GM23338 (cell line): Measurements from ENCODE around the gene POSTN. TPM values are rescaled to one million over a fixed set of nuclear protein-coding genes. Genes with fewer than 3 reads are reported as not detected.

ENCODE experiments used
- ATAC-seq: fragments of 200-7000 bp; cut with Tn5 transposase; 3 replicates; pipeline ENCODE4 v1.9.1; 2020
- DNase-seq: peaks from one replicate; pipeline ENCODE4 v3.0.0-alpha.2; 2015; ENCODE audit warnings: low spot score
- H2AFZ ChIP-seq: fragments of 200-600 bp; sonication (generic); 2 replicates; pipeline ENCODE4 v1.8.0; 2016; ENCODE audit warnings: antibody characterized with exemption, mild to moderate bottlenecking, moderate library complexity
- H3F3A ChIP-seq: fragments of 200-600 bp; sonication (generic); replicated peaks from 2 replicates; pipeline ENCODE4 v1.8.0; 2017; ENCODE audit warnings: antibody characterized with exemption, mixed run types, low read depth
- H3K27ac ChIP-seq: fragments of 200-600 bp; sonication (generic); 2 replicates; pipeline ENCODE4 v1.6.1; 2016; ENCODE audit warnings: low read depth
- H3K27me3 ChIP-seq: fragments of 200-600 bp; sonication (generic); 2 replicates; pipeline ENCODE4 v1.8.0; 2016; ENCODE audit warnings: mild to moderate bottlenecking, mixed run types, moderate library complexity; ENCODE audit not compliant: insufficient read depth
- H3K36me3 ChIP-seq: fragments of 200-600 bp; sonication (generic); 2 replicates; pipeline ENCODE4 v1.8.0; 2016; ENCODE audit warnings: mild to moderate bottlenecking; ENCODE audit not compliant: insufficient read depth
- H3K4me1 ChIP-seq: fragments of 200-600 bp; sonication (generic); 2 replicates; pipeline ENCODE4 v1.8.0; 2016; ENCODE audit warnings: mild to moderate bottlenecking, moderate library complexity; ENCODE audit not compliant: insufficient read depth
- H3K4me2 ChIP-seq: fragments of 200-600 bp; sonication (generic); 2 replicates; pipeline ENCODE4 v1.7.1; 2017; ENCODE audit warnings: mixed run types
- H3K4me3 ChIP-seq: fragments of 200-600 bp; sonication (generic); 2 replicates; pipeline ENCODE4 v1.6.1; 2016; ENCODE audit warnings: mixed run types
- H3K79me2 ChIP-seq: fragments of 200-600 bp; sonication (generic); replicated peaks from 2 replicates; pipeline ENCODE4 v1.8.0; 2017; ENCODE audit warnings: mild to moderate bottlenecking; ENCODE audit not compliant: insufficient read depth
- H3K9me2 ChIP-seq: fragments of 200-600 bp; sonication (generic); 2 replicates; pipeline ENCODE4 v1.8.0; 2017; ENCODE audit not compliant: insufficient read depth
- H4K20me1 ChIP-seq: fragments of 200-600 bp; sonication (generic); replicated peaks from 2 replicates; pipeline ENCODE4 v1.8.0; 2017; ENCODE audit warnings: mild to moderate bottlenecking; ENCODE audit not compliant: insufficient read depth
- H3K27ac Mint-ChIP-seq: 2 replicates; pipeline ENCODE4 v1.8.0; 2020; ENCODE audit warnings: inconsistent platforms, mild to moderate bottlenecking, moderate library complexity, mixed read lengths
- H3K27me3 Mint-ChIP-seq: 3 replicates; pipeline ENCODE4 v1.8.0; 2022; ENCODE audit warnings: low read depth, mild to moderate bottlenecking, moderate library complexity, mixed read lengths, inconsistent platforms; ENCODE audit not compliant: insufficient read depth, poor library complexity
- H3K36me3 Mint-ChIP-seq: 3 replicates; pipeline ENCODE4 v1.8.0; 2021; ENCODE audit warnings: low read depth, mild to moderate bottlenecking, inconsistent platforms, moderate library complexity, mixed read lengths
- H3K4me1 Mint-ChIP-seq: 3 replicates; pipeline ENCODE4 v1.8.0; 2020; ENCODE audit warnings: mild to moderate bottlenecking, inconsistent platforms, mixed read lengths
- H3K4me3 Mint-ChIP-seq: 3 replicates; pipeline ENCODE4 v1.8.0; 2021; ENCODE audit warnings: moderate library complexity, mild to moderate bottlenecking, inconsistent platforms, mixed read lengths
- H3K9me3 Mint-ChIP-seq: 3 replicates; pipeline ENCODE4 v1.8.0; 2020; ENCODE audit warnings: moderate library complexity, mild to moderate bottlenecking, inconsistent platforms, mixed read lengths
- CTCF ChIP-seq, 2 experiments: fragments of 200-600 bp in 1 of 2; sonication (generic) in 1 of 2; conservative IDR thresholded peaks; 2 replicates each; pipeline versions ENCODE4 v1.5.1 to v1.6.1; 2016 to 2017; ENCODE audit warnings: antibody characterized with exemption in 2 of 2, low read depth in 2 of 2, mild to moderate bottlenecking in 2 of 2, moderate library complexity in 1 of 2
- EZH2 ChIP-seq: fragments of 200-600 bp; sonication (generic); IDR thresholded peaks from one replicate; pipeline ENCODE4 v1.8.0; 2017; ENCODE audit warnings: antibody characterized with exemption, mild to moderate bottlenecking, low read depth; ENCODE audit not compliant: unreplicated experiment
- EZH2phosphoT487 ChIP-seq: fragments of 200-600 bp; sonication (generic); IDR thresholded peaks from one replicate; pipeline ENCODE4 v1.8.1; 2018; ENCODE audit warnings: antibody characterized with exemption; ENCODE audit not compliant: unreplicated experiment
- JUNB ChIP-seq: IDR thresholded peaks from one replicate; pipeline ENCODE4 v1.6.1; 2016; ENCODE audit warnings: antibody characterized with exemption; ENCODE audit not compliant: unreplicated experiment
- NANOG ChIP-seq: IDR thresholded peaks from 2 replicates; pipeline ENCODE4 v1.6.1; 2016; ENCODE audit warnings: antibody characterized with exemption, borderline replicate concordance
- STAT1 ChIP-seq: IDR thresholded peaks from one replicate; pipeline ENCODE4 v1.6.1; 2016; ENCODE audit warnings: antibody characterized with exemption; ENCODE audit not compliant: unreplicated experiment
- ZNF114 ChIP-seq: fragments of 250-450 bp; sonication (Bioruptor Pico); IDR thresholded peaks from 2 replicates; pipeline ENCODE4 v1.5.0; 2020; ENCODE audit warnings: mild to moderate bottlenecking, moderate library complexity
- polyA plus RNA-seq: library from polyadenylated mRNA; unstranded; fragments of >200 nt; fragmentation: Nextera tagmentation; extraction: Ambion mirVana; gene quantifications from 2 replicates; pipeline ENCODE4 v1.2.1, GENCODE V29; 2016
- total RNA-seq: library from RNA; depleted of rRNA; stranded (reverse); fragments of >200 nt; shearing (Covaris generic); gene quantifications from 2 replicates; pipeline ENCODE4 v1.2.3, GENCODE V29; 2014

Gene POSTN
- total and polyA plus RNA-seq, 2 experiments from 2014 or later: 0.21 to 0.31 TPM

GRCh38 chr13:37613236-37613635 lies 14.7 kb upstream of the POSTN start:
- H3K4me2 ChIP-seq: no peak overlapping the region
- no peak for ATAC-seq

GRCh38 chr13:37608750-37609339 lies 10.3 kb upstream of the POSTN start:
- Mint-ChIP-seq H3K4me1 (no peaks in the 10 kb centered on the region; the same call in 1 of the 3 replicates), H3K4me3 (no peak overlapping the region), H3K36me3 (no peaks in the 10 kb centered on the region), H3K27ac (no peak overlapping the region), H3K27me3 (peaks cover 1% of the 10 kb centered on the region), H3K9me3 (no peaks in the 10 kb centered on the region; the same call in 1 of the 3 replicates)
- Histone ChIP-seq H3K79me2 (no peaks in the 10 kb centered on the region), H3K9me2 (no peaks in the 10 kb centered on the region), H2AFZ (no peak overlapping the region), H3K4me2 (no peak overlapping the region), H3K27me3 (no peaks in the 10 kb centered on the region), H3K4me1 (no peaks in the 10 kb centered on the region), H4K20me1 (no peaks in the 10 kb centered on the region), H3K27ac (no peak overlapping the region), H3F3A (no peaks in the 10 kb centered on the region), H3K4me3 (no peak overlapping the region), H3K36me3 (no peaks in the 10 kb centered on the region)
- DNase-seq: no peak
- no peak for TF ChIP-seq NANOG
- TF ChIP-seq EZH2: no peak
- TF ChIP-seq EZH2phosphoT487: no peak
- peak in 1 of 2 experiments; percentile 59; a peak in 3 of 4 replicates for TF ChIP-seq CTCF (conservative IDR thresholded peaks at IDR 0.05; ENCODE audit: low read depth in 2 of 2)
- no peak for ATAC-seq

More at GRCh38 chr13:37613236-37613635, 14.7 kb upstream of the POSTN start:
- Histone ChIP-seq H3K9me2 (no peaks in the 10 kb centered on the region), H3K36me3 (no peaks in the 10 kb centered on the region), H2AFZ (no peak overlapping the region), H4K20me1 (no peaks in the 10 kb centered on the region), H3K4me1 (no peaks in the 10 kb centered on the region), H3K27ac (no peak overlapping the region), H3K4me3 (no peak overlapping the region), H3F3A (no peaks in the 10 kb centered on the region), H3K79me2 (no peaks in the 10 kb centered on the region), H3K27me3 (no peaks in the 10 kb centered on the region)
- Mint-ChIP-seq H3K27me3 (no peaks in the 10 kb centered on the region), H3K9me3 (no peaks in the 10 kb centered on the region), H3K36me3 (no peaks in the 10 kb centered on the region), H3K4me1 (peaks cover 7% of the 10 kb centered on the region), H3K27ac (no peak overlapping the region), H3K4me3 (no peak overlapping the region)
- DNase-seq: no peak
- TF ChIP-seq EZH2phosphoT487 (no peak), JUNB (no peak), ZNF114 (no peak)

- no peak for DNase-seq
Observed at GRCh38 chr13:37602733-37603381, 4.3 kb upstream of the POSTN start.

More at GRCh38 chr13:37602733-37603381, 4.3 kb upstream of the POSTN start:
- Histone ChIP-seq H3K4me2 (no peak overlapping the region), H3K4me3 (no peak overlapping the region), H3K4me1 (peaks cover 24% of the 10 kb centered on the region), H3K27me3 (no peaks in the 10 kb centered on the region), H3K79me2 (no peaks in the 10 kb centered on the region), H2AFZ (no peak overlapping the region), H4K20me1 (no peaks in the 10 kb centered on the region), H3K27ac (no peak overlapping the region), H3F3A (no peaks in the 10 kb centered on the region), H3K36me3 (no peaks in the 10 kb centered on the region), H3K9me2 (no peaks in the 10 kb centered on the region)
- no peaks in the 10 kb centered on the region; the same call in 1 of the 3 replicates for H3K9me3 Mint-ChIP-seq
- H3K4me3 Mint-ChIP-seq: no peak overlapping the region
- TF ChIP-seq STAT1 (no peak), CTCF (conservative IDR thresholded peaks at IDR 0.05; ENCODE audit: low read depth in 2 of 2) (peak in 1 of 2 experiments; percentile 66; a peak in 3 of 4 replicates)
- ATAC-seq: no peak
- no peaks in the 10 kb centered on the region for H3K36me3 Mint-ChIP-seq
- no peak overlapping the region for H3K27ac Mint-ChIP-seq
- H3K27me3 Mint-ChIP-seq: peaks cover 1% of the 10 kb centered on the region
- peaks cover 24% of the 10 kb centered on the region for H3K4me1 Mint-ChIP-seq
